Heart right ventricle (tissue), 16 donors: ENCODE results near the gene CYB561D2. TPM values are rescaled to one million over a fixed set of nuclear protein-coding genes. Genes with fewer than 3 reads are reported as not detected.

ENCODE experiments used
- ATAC-seq, 8 donors: fragments of 200-7000 bp; cut with Tn5 transposase; one replicate each; pipeline ENCODE4 v1.9.1; 2020; ENCODE audit warnings: mild to moderate bottlenecking in 8 of 8, moderate library complexity in 8 of 8, moderate number of reproducible peaks in 1 of 8
- DNase-seq, 2 donors: peaks; one replicate each; pipeline ENCODE4 v3.0.0-alpha.2; 2020
- H3K27ac ChIP-seq, 10 donors: fragments of 200-600 bp; sonication (generic) in 2 of 10; one replicate each; pipeline versions ENCODE4 v1.5.0 to v1.8.0; 2020 to 2022; ENCODE audit warnings: mild to moderate bottlenecking in 3 of 10
- H3K27me3 ChIP-seq, 7 donors: fragments of 200-600 bp; one replicate each; pipeline ENCODE4 v1.8.0; 2021 to 2022; ENCODE audit warnings: mild to moderate bottlenecking in 2 of 7
- H3K36me3 ChIP-seq, 9 donors: fragments of 200-600 bp; sonication (generic) in 1 of 9; one replicate each; pipeline versions ENCODE4 v1.5.0 to v1.8.0; 2020 to 2022; ENCODE audit warnings: mild to moderate bottlenecking in 2 of 9
- H3K4me1 ChIP-seq, 9 donors: fragments of 200-600 bp; sonication (generic) in 1 of 9; one replicate each; pipeline versions ENCODE4 v1.5.0 to v1.8.0; 2020 to 2022; ENCODE audit warnings: mild to moderate bottlenecking in 4 of 9
- H3K4me3 ChIP-seq, 10 donors: fragments of 200-600 bp; sonication (generic) in 2 of 10; one replicate each; pipeline versions ENCODE4 v1.5.0 to v1.8.0; 2020 to 2022; ENCODE audit warnings: mild to moderate bottlenecking in 7 of 10, moderate library complexity in 2 of 10
- H3K9me3 ChIP-seq, 11 donors: fragments of 200-600 bp in 10 of 11; sonication (generic) in 2 of 11; one replicate each; pipeline versions ENCODE4 v1.5.0 to v1.8.0; 2013 to 2022; ENCODE audit warnings: mild to moderate bottlenecking in 2 of 11, control low read depth in 1 of 11, moderate library complexity in 1 of 11
- WGBS, 2 donors: extraction: QIAGEN DNeasy Blood & Tissue Kit; methylation state at CpG; one replicate each; pipeline ENCODE4 v1.1.7; 2013; ENCODE audit warnings: inconsistent platforms in 1 of 2; 5-methylcytosine and 5-hydroxymethylcytosine counted together
- intact Hi-C, 10 donors: fragments of 100-400 bp; cut with DNase I; formaldehyde crosslinking; loops; one replicate each; pipeline versions ENCODE4 v1.11.1 to v1.14.2; 2022
- polyA plus RNA-seq, 2 donors: library from polyadenylated mRNA; stranded (reverse); fragments of 200-250 nt; gene quantifications; one replicate each; pipeline ENCODE4 v1.2.3, GENCODE V29; 2013
- total RNA-seq, 10 donors: library from RNA; stranded (reverse); fragmentation: NEBNext Ultra II Directional in 3 of 10; extraction: Animal tissue kit (Norgen Biotek cat#: 25700) in 3 of 10; gene quantifications; one replicate each; pipeline versions ENCODE4 v1.2.1 to v1.2.4, GENCODE V29; 2021 to 2023
- TF ChIP-seq, protein P1 (sequence below), 9 donors: fragments of 200-600 bp; sonication (generic) in 2 of 9; IDR thresholded peaks; one replicate each; pipeline versions ENCODE4 v1.5.0 to v1.8.0; 2021 to 2022; ENCODE audit warnings: antibody characterized with exemption in 9 of 9, mild to moderate bottlenecking in 5 of 9, moderate library complexity in 1 of 9
- donor health status: Arrhythmogenic right ventricular cardiomyopathy.
- donor health status: ischemic (EF 13 %, LVEDD 7.1; RV severe dilation, severe dysfunction).
- donor health status: healthy with polysubstance abuse.
- donor health status: DM: no; HTN: yes; CAD: no.
- donor health status: DM: no; HTN: no; CAD: no.
- donor health status: ischemic (EF 25% LVEDD 6.9; RV normal size, moderate dysfunction).
- donor health status: ischemic (EF 25% LVEDD 5.7; RV mildly dilated, moderate dysfunction).
- donor health status: healthy.
- donor health status: DM: yes; HTN: yes; CAD: no.
- donor health status: Ischemic cardiomyopathy.
- donor health status: ischemic (EF 35%, LVEDD 5.7; RV mildly dilated, moderate dysfunction).
- donor health status: nonischemic (EF 11% LVEDD 7.7; RV severe dilation, severe dysfunction).
- donor health status: DM: yes; HTN: yes; CAD: no.
- donor health status: PGD.
- donor health status: ischemic (EF 29% LVEDD 5.4; RV normal size, mild dysfunction).
- donor health status: nonischemic (EF 23%, LVEDD 6.1; RV moderate dilation, normal function).

Gene CYB561D2
- total and polyA plus RNA-seq, 12 donors: 3.9 to 21.8 (median 5.8) TPM

GRCh38 chr3:50333744-50334328 is 16.8 kb upstream of the CYB561D2 start:
- no peaks in the 10 kb centered on the region for H3K9me3 ChIP-seq
- H3K4me3 ChIP-seq: peak overlapping the region in 9 of 10 donors; percentile 10 to 99 (median 82)
- 35 to 43% methylated on average over 12 of the region's 12 CpGs for WGBS, 2 donors
- peak; percentile 4 to 67 (median 53) for ATAC-seq
- H3K27me3 ChIP-seq: no peaks in the 10 kb centered on the region
- TF ChIP-seq, protein P1, sequence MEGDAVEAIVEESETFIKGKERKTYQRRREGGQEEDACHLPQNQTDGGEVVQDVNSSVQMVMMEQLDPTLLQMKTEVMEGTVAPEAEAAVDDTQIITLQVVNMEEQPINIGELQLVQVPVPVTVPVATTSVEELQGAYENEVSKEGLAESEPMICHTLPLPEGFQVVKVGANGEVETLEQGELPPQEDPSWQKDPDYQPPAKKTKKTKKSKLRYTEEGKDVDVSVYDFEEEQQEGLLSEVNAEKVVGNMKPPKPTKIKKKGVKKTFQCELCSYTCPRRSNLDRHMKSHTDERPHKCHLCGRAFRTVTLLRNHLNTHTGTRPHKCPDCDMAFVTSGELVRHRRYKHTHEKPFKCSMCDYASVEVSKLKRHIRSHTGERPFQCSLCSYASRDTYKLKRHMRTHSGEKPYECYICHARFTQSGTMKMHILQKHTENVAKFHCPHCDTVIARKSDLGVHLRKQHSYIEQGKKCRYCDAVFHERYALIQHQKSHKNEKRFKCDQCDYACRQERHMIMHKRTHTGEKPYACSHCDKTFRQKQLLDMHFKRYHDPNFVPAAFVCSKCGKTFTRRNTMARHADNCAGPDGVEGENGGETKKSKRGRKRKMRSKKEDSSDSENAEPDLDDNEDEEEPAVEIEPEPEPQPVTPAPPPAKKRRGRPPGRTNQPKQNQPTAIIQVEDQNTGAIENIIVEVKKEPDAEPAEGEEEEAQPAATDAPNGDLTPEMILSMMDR (IDR thresholded peaks at IDR 0.05): no peak
- peaks cover 8 to 57% (median 34%) of the 10 kb centered on the region in 9 donors for H3K36me3 ChIP-seq
- DNase-seq: peak in 1 of 2 donors; percentile 91
- peak overlapping the region; percentile 88 to 100 (median 97) for H3K27ac ChIP-seq
- intact Hi-C loops: no loop called here
- H3K4me1 ChIP-seq: peaks cover 13 to 63% (median 59%) of the 10 kb centered on the region in 9 donors

GRCh38 chr3:50334339-50335075 is 16.2 kb upstream of the CYB561D2 start:
- no peaks in the 10 kb centered on the region for H3K9me3 ChIP-seq
- H3K4me3 ChIP-seq: peak overlapping the region in 9 of 10 donors; percentile 10 to 99 (median 82)
- no peaks in the 10 kb centered on the region for H3K27me3 ChIP-seq
- TF ChIP-seq, protein P1 (IDR thresholded peaks at IDR 0.05): no peak
- DNase-seq (no peak), ATAC-seq (peak in 1 of 8 donors; percentile 1)
- H3K36me3 ChIP-seq: peaks cover 8 to 51% (median 32%) of the 10 kb centered on the region in 9 donors
- peaks cover 13 to 67% (median 63%) of the 10 kb centered on the region in 9 donors for H3K4me1 ChIP-seq
- peak overlapping the region; percentile 88 to 100 (median 97) for H3K27ac ChIP-seq
- WGBS, 2 donors: 38 to 48% methylated on average over 5 of the region's 5 CpGs
- intact Hi-C loops: loop anchor here in 1 of 10 donors (5.0 kb wide), 1 partner anchor 32 kb away; the partner anchor contains the start of gene HYAL1

- no peaks in the 10 kb centered on the region for H3K9me3 ChIP-seq
- H3K27me3 ChIP-seq: no peaks in the 10 kb centered on the region
- H3K4me3 ChIP-seq: peak overlapping the region; percentile 61 to 99 (median 78)
- TF ChIP-seq, protein P1 (IDR thresholded peaks at IDR 0.05): no peak
- 0 to 2% methylated on average over 31 of the region's 31 CpGs for WGBS, 2 donors
- H3K36me3 ChIP-seq: peaks cover 0 to 30% (median 11%) of the 10 kb centered on the region in 9 donors
- H3K4me1 ChIP-seq: peaks cover 15 to 88% (median 79%) of the 10 kb centered on the region in 9 donors
- peak overlapping the region; percentile 88 to 100 (median 97) for H3K27ac ChIP-seq
- peak in 5 of 8 donors; percentile 1 to 16 (median 4) for ATAC-seq
- no peak for DNase-seq
- intact Hi-C loops: loop anchor here in 1 of 10 donors (5.0 kb wide), 1 partner anchor 34 kb away; the partner anchor contains the start of gene HYAL1
Observed at GRCh38 chr3:50336452-50337174, 14.0 kb upstream of the CYB561D2 start.
